Testis (tissue), 3 donors: ENCODE data around the gene AP1M1. TPM values are rescaled to one million over a fixed set of nuclear protein-coding genes. Genes with fewer than 3 reads are reported as not detected.

Experiments
- DNase-seq: peaks from one replicate; pipeline ENCODE4 v3.0.0-alpha.2; 2019
- H3K27ac ChIP-seq, 2 donors: fragments of 200-600 bp; sonication (generic); one replicate each; pipeline ENCODE4 v1.5.1; 2019
- H3K27me3 ChIP-seq: fragments of 200-600 bp; sonication (generic); one replicate; pipeline ENCODE4 v1.5.1; 2019
- H3K36me3 ChIP-seq: fragments of 200-600 bp; sonication (generic); one replicate; pipeline ENCODE4 v1.5.1; 2017; ENCODE audit warnings: low read depth; ENCODE audit errors: missing control alignments
- H3K4me1 ChIP-seq: fragments of 200-600 bp; sonication (generic); one replicate; pipeline ENCODE4 v1.5.1; 2019
- H3K4me3 ChIP-seq, 2 donors: fragments of 200-600 bp; sonication (generic); one replicate each; pipeline ENCODE4 v1.5.1; 2017 to 2019
- H3K9me3 ChIP-seq: fragments of 200-600 bp; sonication (generic); one replicate; pipeline ENCODE4 v1.5.1; 2017
- CTCF ChIP-seq, 3 experiments: fragments of 450-650 bp in 2 of 3; fragments of 200-600 bp in 1 of 3; sonication (generic) in 1 of 3; IDR thresholded peaks; one replicate each; pipeline ENCODE4 v1.5.1; 2016 to 2019; ENCODE audit warnings: antibody characterized with exemption in 3 of 3, mild to moderate bottlenecking in 2 of 3, moderate library complexity in 1 of 3
- POLR2A ChIP-seq: fragments of 450-650 bp; IDR thresholded peaks from one replicate; pipeline ENCODE4 v1.6.1; 2017; ENCODE audit warnings: antibody characterized with exemption, mild to moderate bottlenecking, moderate library complexity
- WGBS, 2 donors: methylation state at CpG; one replicate each; pipeline ENCODE4 v1.1.5; 2018; 5-methylcytosine and 5-hydroxymethylcytosine counted together
- intact Hi-C: fragments of 100-400 bp; cut with DNase I; formaldehyde crosslinking; loops from one replicate; pipeline ENCODE4 v1.15.1; 2023; ENCODE audit warnings: low total_unique reads
- polyA plus RNA-seq: library from polyadenylated mRNA; stranded (reverse); fragments of 350-450 nt; fragmentation: Illumina TruSeq; extraction: RNeasy Lipid Tissue Mini Kit (QIAGEN cat#74804); gene quantifications from one replicate; pipeline ENCODE4 v1.2.3, GENCODE V29; 2014; ENCODE audit warnings: low read depth, low replicate concordance; ENCODE audit not compliant: insufficient read depth
- total RNA-seq, 2 donors: library from RNA; depleted of rRNA; stranded (reverse); fragments of >200 nt; gene quantifications; one replicate each; pipeline ENCODE4 v1.2.3, GENCODE V29; 2016

AP1M1 gene
- total and polyA plus RNA-seq, 3 donors from 2014 or later, result 134 to 172 (median 145) TPM

DNA sequence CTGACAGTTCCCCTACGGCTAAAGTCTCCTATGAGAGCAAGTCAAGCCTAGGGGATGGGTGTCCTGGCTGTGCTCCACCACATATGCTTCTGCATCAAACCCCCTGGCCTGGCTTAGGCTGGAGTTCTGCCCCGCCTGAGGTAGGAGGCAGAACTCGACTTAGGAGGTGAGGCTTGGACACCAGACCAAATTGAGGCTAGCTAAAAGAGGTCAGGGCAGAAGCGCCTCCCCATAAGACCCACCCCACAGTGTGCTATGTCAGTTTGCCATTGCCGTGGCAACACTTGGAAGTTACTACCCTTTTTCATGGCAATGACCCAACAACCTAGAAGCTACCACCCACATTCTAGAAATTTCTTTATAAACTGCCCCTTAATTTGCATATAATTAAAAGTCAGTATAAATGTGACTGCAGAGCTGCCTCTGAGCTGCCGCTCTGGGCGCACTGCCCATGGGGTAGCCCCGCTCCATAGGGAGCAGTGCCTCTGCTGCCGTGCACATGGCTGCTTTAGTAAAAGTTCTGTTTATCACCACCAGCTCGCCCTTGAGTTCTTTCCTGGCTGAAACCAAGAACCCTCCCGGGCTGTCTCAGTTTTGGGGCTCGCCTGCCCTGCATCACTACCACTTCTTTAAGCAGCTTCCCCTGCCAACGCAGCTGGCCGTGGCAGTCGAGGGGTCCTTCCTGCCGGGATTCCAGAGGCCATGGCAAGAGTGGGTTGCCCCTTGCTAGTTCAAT lies 20.2 kb downstream of the AP1M1 start:
- Histone ChIP-seq H3K4me3 (no peak overlapping the region), H3K27ac (no peak overlapping the region), H3K36me3 (no peaks in the 10 kb centered on the region), H3K4me1 (no peaks in the 10 kb centered on the region), H3K9me3 (no peaks in the 10 kb centered on the region), H3K27me3 (no peaks in the 10 kb centered on the region)
- TF ChIP-seq POLR2A (no peak), CTCF (IDR thresholded peaks at IDR 0.05) (no peak)
- DNase-seq, result no peak
- intact Hi-C loops, result no loop called here
- WGBS, 2 donors, result 87 to 93% methylated on average over 14 to 16 of the region's 16 CpGs

- intact Hi-C loops, result no loop called here
- no peaks in the 10 kb centered on the region for H3K27me3 ChIP-seq
- DNase-seq, result no peak
- H3K27ac ChIP-seq, result no peak overlapping the region
- no peak for TF ChIP-seq POLR2A
- TF ChIP-seq CTCF (IDR thresholded peaks at IDR 0.05), result no peak
- H3K4me1 ChIP-seq, result no peaks in the 10 kb centered on the region
- no peaks in the 10 kb centered on the region for H3K36me3 ChIP-seq
- no peak overlapping the region for H3K4me3 ChIP-seq
- no peaks in the 10 kb centered on the region for H3K9me3 ChIP-seq
- WGBS, 2 donors, result 89 to 94% methylated on average over 2 of the region's 2 CpGs
Measured at GRCh38 chr19:16218851-16219250, 21.1 kb downstream of the AP1M1 start.

DNA sequence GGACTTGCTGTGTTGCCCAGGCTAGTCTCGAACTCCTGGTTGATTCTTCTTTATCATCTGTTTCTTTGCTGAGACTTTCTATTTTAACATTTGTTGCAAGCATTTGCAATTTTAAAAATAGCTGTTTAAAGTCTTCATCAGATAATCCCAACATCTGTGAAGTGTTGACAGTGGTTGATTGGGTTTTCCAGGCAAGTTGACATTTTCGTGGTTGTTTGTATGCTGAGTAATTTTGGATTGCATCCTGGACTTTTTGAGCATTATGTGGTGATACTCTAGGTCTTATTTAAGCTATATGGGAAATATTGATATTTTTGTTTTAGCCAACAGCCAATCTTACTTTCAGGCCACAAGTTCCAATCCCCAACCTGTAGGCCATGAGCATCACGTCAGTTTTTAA lies 25.1 kb downstream of the AP1M1 start:
- no peak for DNase-seq
- H3K36me3 ChIP-seq, result no peaks in the 10 kb centered on the region
- 94 to 95% methylated on average over 3 of the region's 3 CpGs for WGBS, 2 donors
- H3K9me3 ChIP-seq, result no peaks in the 10 kb centered on the region
- no peaks in the 10 kb centered on the region for H3K4me1 ChIP-seq
- H3K27ac ChIP-seq, result no peak overlapping the region
- intact Hi-C loops, result no loop called here
- H3K4me3 ChIP-seq, result no peak overlapping the region
- H3K27me3 ChIP-seq, result no peaks in the 10 kb centered on the region
- TF ChIP-seq CTCF (IDR thresholded peaks at IDR 0.05) (no peak), POLR2A (no peak)

- Histone ChIP-seq H3K9me3 (no peaks in the 10 kb centered on the region), H3K27ac (no peak overlapping the region), H3K27me3 (no peaks in the 10 kb centered on the region), H3K4me3 (no peak overlapping the region), H3K4me1 (no peaks in the 10 kb centered on the region), H3K36me3 (no peaks in the 10 kb centered on the region)
- intact Hi-C loops, result no loop called here
- 78 to 85% methylated on average over 11 to 15 of the region's 15 CpGs for WGBS, 2 donors
- TF ChIP-seq POLR2A (no peak), CTCF (IDR thresholded peaks at IDR 0.05) (no peak)
- no peak for DNase-seq
Measured at GRCh38 chr19:16223746-16224145, 26.0 kb downstream of the AP1M1 start.
